ENCODE measurements around the gene CA6. TPM values are rescaled to one million over a fixed set of nuclear protein-coding genes. Genes with fewer than 3 reads are reported as not detected.
"Not testable (repeated sequence)": the region's sequence is repeated elsewhere in the genome, so short reads cannot be mapped to it uniquely, and the experiment has no call there.

CA6 gene
- total and polyA plus RNA-seq, 8 donors: not detected

DNA sequence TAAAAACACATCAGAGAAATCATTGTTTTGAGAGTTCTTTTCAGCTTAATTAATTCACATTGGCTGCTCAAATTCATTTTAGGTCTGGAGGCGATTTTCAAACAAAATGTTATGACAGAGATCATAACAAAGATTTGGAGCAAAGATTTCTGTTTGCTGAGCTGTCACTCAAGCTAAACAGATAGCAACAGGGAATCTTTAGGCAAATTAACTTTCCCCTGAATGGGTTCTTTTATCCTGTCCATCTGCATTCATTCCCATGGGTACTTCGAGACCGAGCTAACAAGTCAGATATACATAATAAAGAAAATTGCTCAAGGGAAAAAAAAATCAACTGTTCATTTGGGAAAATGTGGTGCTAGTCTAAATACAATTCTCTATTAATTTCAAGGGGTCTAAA is 30.2 kb upstream of the CA6 start:
- no peaks in the 10 kb centered on the region for H3K4me1 ChIP-seq
- H3K27ac ChIP-seq: no peak overlapping the region
- TF ChIP-seq, protein P1, sequence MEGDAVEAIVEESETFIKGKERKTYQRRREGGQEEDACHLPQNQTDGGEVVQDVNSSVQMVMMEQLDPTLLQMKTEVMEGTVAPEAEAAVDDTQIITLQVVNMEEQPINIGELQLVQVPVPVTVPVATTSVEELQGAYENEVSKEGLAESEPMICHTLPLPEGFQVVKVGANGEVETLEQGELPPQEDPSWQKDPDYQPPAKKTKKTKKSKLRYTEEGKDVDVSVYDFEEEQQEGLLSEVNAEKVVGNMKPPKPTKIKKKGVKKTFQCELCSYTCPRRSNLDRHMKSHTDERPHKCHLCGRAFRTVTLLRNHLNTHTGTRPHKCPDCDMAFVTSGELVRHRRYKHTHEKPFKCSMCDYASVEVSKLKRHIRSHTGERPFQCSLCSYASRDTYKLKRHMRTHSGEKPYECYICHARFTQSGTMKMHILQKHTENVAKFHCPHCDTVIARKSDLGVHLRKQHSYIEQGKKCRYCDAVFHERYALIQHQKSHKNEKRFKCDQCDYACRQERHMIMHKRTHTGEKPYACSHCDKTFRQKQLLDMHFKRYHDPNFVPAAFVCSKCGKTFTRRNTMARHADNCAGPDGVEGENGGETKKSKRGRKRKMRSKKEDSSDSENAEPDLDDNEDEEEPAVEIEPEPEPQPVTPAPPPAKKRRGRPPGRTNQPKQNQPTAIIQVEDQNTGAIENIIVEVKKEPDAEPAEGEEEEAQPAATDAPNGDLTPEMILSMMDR (IDR thresholded peaks at IDR 0.05): no peak
- intact Hi-C loops (cut with DNase I): loop anchor here in 1 of 3 donors (10.0 kb wide), 1 partner anchor 189 kb away; no protein-coding TSS in a partner anchor
- H3K36me3 ChIP-seq: no peaks in the 10 kb centered on the region
- ATAC-seq: no peak
- no peaks in the 10 kb centered on the region for H3K9me3 ChIP-seq
- H3K4me3 ChIP-seq: no peak overlapping the region
- DNase-seq: no peak
- whole genome bisulfite sequencing, 2 donors: 27 to 28% methylated on average over 3 of the region's 3 CpGs
- no peak for FAIRE-seq
- no peaks in the 10 kb centered on the region for H3K27me3 ChIP-seq

DNA sequence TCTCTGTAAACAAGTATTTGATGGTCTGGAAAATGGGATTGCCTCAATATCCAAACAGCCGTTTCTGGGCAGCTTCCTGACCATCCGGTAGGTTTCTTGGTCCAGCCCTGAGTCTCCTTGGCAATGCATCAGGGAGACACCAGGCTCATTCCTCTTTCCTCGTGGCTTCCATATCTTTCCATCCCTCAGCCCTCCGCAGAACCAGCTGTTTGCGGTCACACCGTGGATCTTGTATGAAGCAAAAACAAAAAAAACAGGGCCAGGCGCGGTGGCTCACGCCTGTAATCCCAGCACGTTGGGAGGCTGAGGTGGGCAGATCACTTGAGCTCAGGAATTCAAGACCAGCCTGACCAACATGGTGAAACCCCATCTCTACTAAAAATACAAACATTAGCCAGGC is 28.1 kb upstream of the CA6 start:
- H3K27me3 ChIP-seq, H3K27ac ChIP-seq, H3K4me1 ChIP-seq, H3K36me3 ChIP-seq, FAIRE-seq, DNase-seq, ATAC-seq, H3K9me3 ChIP-seq, H3K4me3 ChIP-seq: not testable (repeated sequence)
- intact Hi-C loops (cut with DNase I): loop anchor here in 1 of 3 donors (10.0 kb wide), 1 partner anchor 187 kb away; no protein-coding TSS in a partner anchor
- 46 to 56% methylated on average over 10 of the region's 10 CpGs for WGBS, 2 donors

DNA sequence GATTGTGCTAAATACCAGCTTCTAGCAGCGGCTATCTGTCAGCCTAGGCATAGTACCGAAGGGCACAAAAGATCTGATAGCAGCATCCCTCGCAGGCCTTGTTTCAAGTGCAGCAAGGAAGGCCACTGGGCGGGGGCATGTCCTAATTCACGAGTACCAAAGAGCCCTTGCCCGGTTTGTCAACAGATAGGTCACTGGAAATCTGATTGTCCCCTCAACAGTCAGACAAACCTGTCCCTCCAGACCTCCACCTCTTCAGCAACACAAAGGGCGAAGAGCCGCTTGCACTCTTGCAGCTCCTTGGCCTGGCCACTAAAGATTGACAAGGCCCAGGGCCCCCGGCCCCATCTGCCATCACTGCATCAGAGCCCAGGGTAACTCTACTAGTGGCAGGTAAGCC is 22.7 kb upstream of the CA6 start:
- H3K27ac ChIP-seq: no peak overlapping the region
- TF ChIP-seq, protein P1 (IDR thresholded peaks at IDR 0.05): no peak
- WGBS, 2 donors: 85 to 89% methylated on average over 9 of the region's 9 CpGs
- no peak overlapping the region for H3K4me3 ChIP-seq
- H3K27me3 ChIP-seq: no peaks in the 10 kb centered on the region
- FAIRE-seq (no peak), DNase-seq (no peak), ATAC-seq (no peak)
- no peaks in the 10 kb centered on the region for H3K36me3 ChIP-seq
- H3K4me1 ChIP-seq: no peaks in the 10 kb centered on the region
- intact Hi-C loops (cut with DNase I): loop anchor here in 1 of 3 donors (5.0 kb wide), 1 partner anchor 64 kb away; no protein-coding TSS in a partner anchor
- no peaks in the 10 kb centered on the region for H3K9me3 ChIP-seq

DNA sequence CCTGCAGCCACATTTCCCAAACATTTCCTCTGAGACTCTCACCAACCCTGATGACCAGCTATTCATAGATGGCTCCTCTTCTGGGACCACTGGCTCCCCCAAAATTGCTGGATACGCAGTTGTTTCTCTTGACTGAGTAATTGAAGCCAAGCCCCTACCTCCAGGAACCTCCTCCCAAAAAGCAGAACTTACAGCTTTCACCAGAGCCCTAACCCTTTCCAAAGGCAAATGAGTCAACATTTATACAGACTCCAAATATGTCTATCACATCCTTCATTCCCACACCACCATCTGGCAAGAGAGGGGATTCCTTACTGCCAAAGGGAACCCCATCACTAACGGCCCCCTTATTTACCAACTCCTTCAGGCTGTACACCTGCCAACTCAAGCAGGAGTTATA is 20.3 kb upstream of the CA6 start:
- no peak for FAIRE-seq
- H3K9me3 ChIP-seq: no peaks in the 10 kb centered on the region
- no peak for DNase-seq
- intact Hi-C loops (cut with DNase I): no loop called here
- no peak overlapping the region for H3K4me3 ChIP-seq
- H3K4me1 ChIP-seq: no peaks in the 10 kb centered on the region
- 35 to 46% methylated on average over 2 of the region's 2 CpGs for WGBS, 2 donors
- ATAC-seq: no peak
- no peaks in the 10 kb centered on the region for H3K27me3 ChIP-seq
- TF ChIP-seq, protein P1 (IDR thresholded peaks at IDR 0.05): no peak
- no peak overlapping the region for H3K27ac ChIP-seq
- H3K36me3 ChIP-seq: no peaks in the 10 kb centered on the region

DNA sequence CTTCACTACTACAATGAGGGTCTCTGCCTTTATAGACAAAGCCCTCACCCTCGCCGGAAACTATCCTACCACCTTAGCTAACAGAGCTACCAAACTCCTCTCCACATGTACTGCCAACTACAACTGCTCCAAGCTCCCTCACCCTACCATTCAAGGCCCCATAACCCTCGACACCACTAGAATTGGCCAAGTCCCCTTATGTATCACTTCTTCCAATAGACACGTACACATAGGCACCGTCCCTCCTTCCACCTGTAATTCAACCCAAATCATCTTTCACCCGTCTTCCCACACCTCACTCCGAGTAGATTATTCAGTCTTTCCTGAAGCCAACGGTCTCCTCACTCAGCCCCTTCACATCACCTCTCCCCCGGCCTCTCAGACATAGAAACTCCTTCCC is 19.7 kb upstream of the CA6 start:
- Histone ChIP-seq H3K27me3 (no peaks in the 10 kb centered on the region), H3K4me3 (no peak overlapping the region), H3K27ac (no peak overlapping the region), H3K4me1 (no peaks in the 10 kb centered on the region), H3K36me3 (no peaks in the 10 kb centered on the region), H3K9me3 (no peaks in the 10 kb centered on the region)
- no peak for ATAC-seq
- DNase-seq: no peak
- 72 to 81% methylated on average over 9 of the region's 9 CpGs for WGBS, 2 donors
- intact Hi-C loops (cut with DNase I): no loop called here
- TF ChIP-seq, protein P1 (IDR thresholded peaks at IDR 0.05): no peak
- no peak for FAIRE-seq

All from pancreas (tissue), 10 donors.